CD1c-positive myeloid dendritic cell (primary cell): ENCODE measurements around the gene SST.
A peak's percentile ranks its signal among the peaks of the same experiment; 100 is the strongest.

Source experiments
- DNase-seq: peaks from one replicate; pipeline ENCODE4 v3.0.0-alpha.2; 2016; ENCODE audit errors: extremely low spot score

SST gene

DNA sequence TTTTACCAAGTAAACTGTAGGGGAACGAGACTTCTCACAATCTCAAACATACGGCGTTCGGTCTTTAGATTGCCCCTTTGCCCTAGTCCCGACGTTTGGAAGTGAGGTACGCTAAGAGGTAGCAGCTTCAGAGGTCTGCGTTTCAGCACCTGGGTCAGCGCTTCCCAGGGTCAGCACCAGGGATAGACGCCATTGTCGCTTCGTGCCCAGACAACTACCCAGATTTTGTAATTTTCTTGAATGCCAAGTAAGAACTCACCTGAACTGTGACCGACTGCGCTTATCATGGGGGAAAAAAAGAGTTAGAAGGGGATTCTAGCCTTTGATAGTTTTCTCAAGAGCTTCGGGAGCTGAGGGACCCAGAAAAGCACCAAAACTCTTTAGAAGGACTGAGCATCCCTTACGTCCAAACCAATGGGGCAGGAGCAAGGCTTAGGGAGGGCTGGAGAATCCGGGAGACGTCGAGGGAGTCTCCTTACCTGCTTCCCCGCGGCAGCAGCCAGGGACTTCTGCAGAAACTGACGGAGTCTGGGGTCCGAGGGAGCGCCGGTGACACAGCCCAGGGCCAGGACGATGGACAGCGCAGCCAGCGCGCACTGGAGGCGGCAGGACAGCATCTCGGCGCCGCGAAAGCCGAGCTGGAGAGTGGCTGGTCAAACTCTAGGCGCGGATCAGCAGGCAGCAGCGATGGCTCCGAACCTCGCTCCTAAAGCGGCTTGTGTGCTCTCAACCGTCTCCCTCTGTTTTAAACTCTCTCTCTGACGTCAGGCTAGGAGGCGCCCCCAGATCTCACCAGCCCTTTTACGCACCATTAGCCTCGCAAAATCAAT lies at the start of gene SST:
Gene SST, minus strand, starts transcription at position 720 of the 830 bp plus-strand sequence. Its CDS starts 103 bp downstream, at position 617.
- peak; percentile 15 for DNase-seq

DNA sequence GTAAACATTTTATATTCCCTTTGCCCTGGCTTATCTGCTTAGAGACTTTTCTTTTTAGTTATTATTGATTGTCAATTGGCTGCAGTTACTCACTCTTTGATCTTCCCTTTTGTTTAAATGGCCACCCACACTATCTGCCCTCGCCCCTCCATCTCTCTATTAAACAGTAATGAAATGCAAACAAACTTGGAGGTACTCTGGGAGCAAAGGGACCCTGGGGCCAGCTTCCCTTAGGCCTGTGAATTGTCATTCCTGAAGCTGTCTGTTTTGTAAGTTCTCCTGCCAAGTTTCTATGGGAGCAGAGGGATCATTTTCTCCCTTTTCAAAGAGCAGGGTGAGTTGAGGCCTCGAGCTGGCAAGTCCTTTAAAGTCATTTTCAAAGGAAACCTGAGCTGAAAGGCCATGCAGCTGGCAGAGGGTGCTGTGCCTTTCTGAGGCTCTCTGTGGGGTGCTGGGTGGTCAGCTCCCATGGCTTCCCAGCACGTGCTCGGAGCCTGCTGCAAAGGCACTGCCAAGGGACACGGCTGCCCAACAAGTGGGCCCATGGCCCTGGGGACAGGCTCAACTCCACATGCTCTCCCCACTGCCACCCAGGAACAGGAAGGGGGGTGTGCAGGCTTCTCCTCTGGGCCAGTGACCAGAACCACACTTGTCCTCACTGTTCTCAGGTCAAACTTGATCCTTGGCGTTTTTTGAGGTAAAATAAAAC lies 49.6 kb upstream of the SST start:
- DNase-seq: no peak

- DNase-seq: peak; percentile 52
Observed at GRCh38 chr3:187718802-187719201, 48.6 kb upstream of the SST start.

GRCh38 chr3:187717572-187717971 lies 47.4 kb upstream of the SST start:
- no peak for DNase-seq

DNA sequence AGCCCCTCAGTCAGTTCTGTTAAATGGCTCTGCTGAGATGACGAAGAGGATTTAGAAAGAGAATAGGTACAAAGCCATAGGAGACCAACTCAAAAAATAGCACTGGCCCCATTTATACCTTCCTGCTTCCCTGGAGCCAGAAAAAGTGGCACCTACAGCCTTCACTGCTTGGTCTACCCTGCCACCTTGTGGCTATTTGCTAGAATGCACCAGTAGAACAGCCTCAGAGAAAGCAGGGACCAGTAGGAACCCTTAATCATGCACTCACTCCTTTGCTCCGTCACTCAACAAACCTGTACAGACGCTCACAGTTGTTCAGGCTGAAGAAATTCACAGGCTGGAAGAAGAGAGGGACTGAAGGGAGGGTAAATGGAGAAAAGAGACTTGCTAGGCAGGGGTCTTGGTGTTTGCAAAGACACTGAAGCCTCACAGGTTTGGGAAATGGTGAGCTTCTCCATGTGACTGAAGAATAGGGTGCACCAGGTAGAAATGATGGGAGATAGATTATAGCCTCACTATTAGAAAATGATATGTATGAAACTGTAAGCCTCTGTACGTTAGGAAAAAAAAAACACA lies 44.3 kb upstream of the SST start:
- peak; percentile 82 for DNase-seq

DNA sequence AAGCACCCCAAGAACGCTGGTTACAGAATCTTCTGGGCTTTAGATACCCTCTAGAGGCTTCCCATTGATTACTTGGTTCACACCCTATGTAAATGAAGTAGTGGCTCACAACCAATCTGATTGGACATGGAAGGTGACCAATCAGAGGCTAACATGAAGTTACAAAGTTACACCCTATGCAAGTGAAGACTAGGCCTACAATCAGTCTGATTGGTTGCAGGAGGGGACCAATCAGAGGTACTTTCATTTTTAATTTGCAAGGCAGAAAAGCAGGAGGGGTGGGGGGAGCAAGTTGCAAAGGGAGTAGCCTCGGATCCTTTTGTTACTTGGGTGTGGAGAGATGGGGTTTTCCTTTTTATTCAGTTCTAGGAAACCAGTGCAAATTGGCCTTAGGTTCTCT lies 43.3 kb upstream of the SST start:
- peak; percentile 26 for DNase-seq

DNA sequence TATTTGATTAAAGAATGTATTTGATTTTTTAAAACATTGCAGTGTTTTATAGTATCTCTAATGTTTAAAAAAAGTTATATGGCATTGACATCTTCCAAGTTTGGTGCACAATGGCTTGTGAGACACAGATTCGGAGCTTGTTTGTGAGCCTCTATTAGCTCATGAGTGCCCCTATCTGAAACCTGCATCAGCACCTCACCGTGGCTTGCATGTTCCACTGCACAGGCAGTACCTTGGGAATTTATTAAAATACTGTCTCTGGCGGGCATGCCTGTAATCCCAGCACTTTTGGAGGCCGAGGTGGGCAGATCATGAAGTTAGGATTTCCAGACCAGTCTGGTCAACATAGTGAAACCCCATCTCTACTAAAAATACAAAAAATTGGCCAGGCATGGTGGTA lies 39.0 kb upstream of the SST start:
- DNase-seq: no peak

- DNase-seq: no peak
Observed at GRCh38 chr3:187708696-187709095, 38.5 kb upstream of the SST start.

DNA sequence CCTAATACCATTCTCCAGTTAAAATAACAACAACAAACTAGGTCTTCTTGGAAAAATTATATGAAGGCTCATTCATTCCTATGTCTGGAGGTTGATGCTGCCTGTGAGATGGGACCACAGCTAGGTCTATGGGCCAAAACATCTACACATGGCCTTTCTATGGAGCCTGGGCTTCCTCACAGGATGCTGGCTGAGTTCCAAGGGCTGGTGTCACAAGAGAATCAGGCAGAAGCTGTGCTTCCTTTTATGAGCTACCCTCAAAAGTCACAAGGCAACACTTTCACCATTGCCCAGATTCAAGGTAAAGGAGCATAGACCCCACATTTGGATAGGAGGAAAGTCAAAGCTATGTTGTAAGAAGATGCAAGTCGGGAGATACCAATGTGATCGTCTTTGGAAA lies 36.8 kb upstream of the SST start:
- DNase-seq: peak; percentile 57

GRCh38 chr3:187705164-187705563 lies 35.0 kb upstream of the SST start:
- no peak for DNase-seq

- DNase-seq: no peak
Observed at GRCh38 chr3:187702507-187703033, 32.4 kb upstream of the SST start, which contains the start of gene RTP2. RTP2 (minus strand) TSS chr3:187702557; CDS start chr3:187702128, 429 bp downstream.

DNA sequence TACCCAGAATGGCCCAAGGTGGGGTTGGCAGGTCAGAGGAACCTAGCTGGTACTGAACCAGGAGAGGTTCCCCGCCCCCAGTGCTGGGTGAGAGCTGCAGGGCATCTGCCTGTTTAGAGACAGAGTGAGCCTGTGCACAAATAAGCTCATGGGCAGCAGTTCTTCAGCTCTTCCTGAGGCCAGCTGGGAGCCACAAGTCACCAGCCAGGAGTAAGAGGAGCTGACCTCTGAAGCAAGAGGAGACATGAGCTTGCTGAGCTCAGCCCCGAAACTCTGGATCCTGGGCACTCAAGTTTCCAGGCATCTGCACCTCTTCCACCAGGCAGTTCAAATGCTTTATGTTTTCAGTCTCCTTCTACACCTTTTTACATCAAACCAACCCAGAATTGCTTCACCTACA lies 30.1 kb upstream of the SST start:
- no peak for DNase-seq

DNA sequence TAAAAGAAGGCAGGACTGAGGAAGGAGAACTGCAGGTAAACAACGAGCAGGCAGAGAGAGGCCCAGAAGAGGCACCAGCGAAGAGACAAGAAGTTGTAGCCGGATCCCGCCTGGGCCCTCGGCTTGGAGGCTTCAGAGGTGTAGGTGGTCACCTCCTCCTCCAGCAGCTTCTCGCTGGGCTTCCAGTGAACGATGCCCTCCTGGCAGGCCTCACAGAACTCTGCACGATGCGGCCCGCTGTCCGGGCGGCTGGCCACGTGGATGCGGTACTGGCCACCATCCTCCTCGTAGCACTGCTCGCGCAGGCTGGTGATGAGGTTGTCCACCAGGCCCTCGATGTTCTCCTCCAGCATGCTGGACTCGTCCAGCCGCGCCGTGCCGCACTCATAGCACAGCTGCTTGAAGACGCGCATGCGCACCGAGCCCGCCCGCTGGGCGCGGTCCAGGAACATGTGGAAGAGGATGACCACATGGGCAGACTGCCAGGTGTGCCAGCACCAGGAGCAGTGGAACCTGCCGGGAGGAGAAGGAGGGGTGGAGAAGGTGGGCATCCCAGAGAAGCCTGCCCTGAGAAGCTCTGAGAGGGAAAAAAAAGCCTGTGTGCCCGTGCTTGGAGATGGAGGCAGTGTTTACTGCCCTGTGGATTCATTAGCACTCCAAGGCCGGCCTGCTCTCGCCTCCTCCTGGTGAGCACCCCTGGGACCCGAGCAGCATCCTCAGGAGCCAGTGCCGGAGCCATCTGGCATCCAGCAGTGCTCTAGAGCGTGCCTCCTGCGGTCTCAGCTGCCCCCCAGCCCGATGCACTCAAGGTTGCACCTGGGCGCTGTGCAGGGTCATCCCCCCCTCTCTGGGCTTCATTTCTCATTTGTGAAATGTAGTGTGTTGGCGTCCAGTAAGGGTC lies 28.6 kb upstream of the SST start:
- DNase-seq: no peak

DNA sequence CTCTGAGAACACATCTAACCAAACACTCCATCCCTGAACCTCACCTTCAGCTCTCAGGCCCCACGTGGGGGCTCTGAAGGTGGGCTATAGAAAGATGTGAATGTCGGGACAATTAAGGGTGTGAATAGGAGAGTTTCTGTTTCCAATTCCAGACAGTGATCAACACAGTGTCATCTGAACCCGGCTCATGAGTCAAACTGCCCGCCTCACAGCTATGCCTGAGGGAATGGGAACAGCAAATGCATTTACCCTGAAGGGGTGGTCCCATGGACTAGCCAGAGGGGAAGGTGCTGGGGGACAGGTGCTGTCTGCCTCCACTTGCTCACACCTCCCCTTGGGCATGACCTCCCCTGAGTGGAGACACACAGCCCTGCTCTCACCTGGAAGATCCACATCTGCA lies 25.8 kb upstream of the SST start:
- DNase-seq: no peak

DNA sequence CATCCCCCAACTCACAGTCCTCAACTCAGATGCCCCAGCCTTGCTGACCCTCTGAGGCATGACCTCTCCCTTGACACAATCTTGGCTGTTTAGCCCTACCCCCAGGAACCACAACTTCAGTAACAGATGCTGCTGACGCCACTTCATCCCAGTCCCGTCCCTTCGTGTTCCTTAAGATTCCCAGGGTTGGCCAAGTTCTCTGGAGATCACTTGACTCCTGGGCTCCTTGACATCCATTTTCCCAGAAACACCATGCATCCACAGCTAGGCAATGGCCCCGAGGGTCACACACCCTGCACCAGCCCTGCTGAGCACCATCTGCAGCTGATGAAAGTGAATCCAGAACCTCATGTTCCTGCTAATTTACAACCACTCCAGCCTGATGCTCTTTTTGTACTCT lies 25.3 kb upstream of the SST start:
- no peak for DNase-seq

DNA sequence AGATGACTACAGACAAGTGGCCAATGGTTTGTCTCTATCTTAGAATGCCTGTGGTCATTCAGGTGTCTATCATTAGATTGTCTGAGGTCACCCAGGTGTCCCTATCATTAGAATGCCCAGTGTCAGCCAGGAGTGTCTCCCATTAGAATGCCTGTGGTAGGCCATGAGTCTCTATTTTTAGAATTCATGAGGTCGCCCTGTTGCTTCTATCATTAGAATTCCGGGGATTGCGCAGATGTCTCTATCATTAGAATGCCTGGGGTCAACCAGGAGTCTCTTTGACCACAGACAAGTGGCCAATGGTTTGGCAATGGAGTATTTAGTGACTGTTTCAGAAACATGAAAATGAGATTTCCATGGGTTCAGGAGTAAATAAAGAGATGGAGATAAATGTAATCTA lies 24.6 kb upstream of the SST start:
- no peak for DNase-seq

- DNase-seq: no peak
Observed at GRCh38 chr3:187693431-187693830, 23.2 kb upstream of the SST start.

GRCh38 chr3:187689984-187690383 lies 19.8 kb upstream of the SST start:
- DNase-seq: no peak

GRCh38 chr3:187686621-187687273 lies 16.6 kb upstream of the SST start:
- DNase-seq: no peak

- no peak for DNase-seq
Observed at GRCh38 chr3:187685948-187686347, 15.8 kb upstream of the SST start.

GRCh38 chr3:187684880-187685279 lies 14.7 kb upstream of the SST start:
- DNase-seq: no peak
